Effector CD8-positive, alpha-beta T cell (primary cell): ENCODE measurements around the gene PDLIM4.
A peak's percentile ranks its signal among the peaks of the same experiment; 100 is the strongest.

Source experiments
- DNase-seq: peaks from one replicate; lab custom pipeline; 2025; lab: John Stamatoyannopoulos, UW

Gene PDLIM4

GRCh38 chr5:132227485-132228240 is 29.8 kb upstream of the PDLIM4 start, which contains the start of gene P4HA2:
P4HA2 (minus strand) TSS chr5:132227853; CDS start chr5:132218626, 9,227 bp downstream.
- no peak for DNase-seq

DNA sequence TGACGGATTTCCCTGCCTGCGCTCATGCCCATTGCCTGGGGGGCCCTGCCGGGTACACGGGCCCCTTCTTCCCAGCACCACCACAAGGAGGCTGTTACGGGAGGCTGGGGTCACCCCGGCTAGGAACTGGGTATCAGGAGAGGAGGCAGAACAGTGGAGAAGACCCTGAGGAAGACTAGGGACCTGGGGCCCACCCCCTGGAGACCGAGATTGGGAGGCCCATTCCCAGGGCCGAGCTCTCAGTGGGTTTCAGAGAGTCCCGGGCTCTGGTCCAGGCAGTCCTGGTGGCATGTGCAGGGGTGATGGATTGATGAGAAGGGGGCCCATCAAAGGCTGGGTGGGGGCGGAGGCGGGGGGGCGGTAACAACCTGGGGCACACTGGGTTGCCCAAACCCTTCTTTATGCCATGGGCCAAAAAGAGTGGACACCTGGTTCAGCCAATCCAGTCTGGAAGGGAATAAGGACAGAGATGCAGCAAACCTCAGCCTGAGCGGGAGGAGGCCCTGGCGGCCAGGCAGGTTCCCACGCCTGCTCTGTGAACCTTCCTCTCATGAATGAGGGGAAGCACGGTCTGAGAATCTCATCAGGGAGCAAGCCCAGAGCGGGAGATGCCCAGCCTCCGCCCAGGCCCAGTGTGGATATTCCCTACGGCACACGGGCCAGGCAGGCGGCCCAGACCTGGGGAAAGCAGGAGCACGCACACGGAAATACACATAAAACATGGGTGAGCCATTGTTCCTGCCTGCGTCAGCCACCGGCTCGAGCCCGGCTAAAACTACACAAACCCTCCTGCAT is 29.1 kb upstream of the PDLIM4 start:
- no peak for DNase-seq

GRCh38 chr5:132229236-132229635 is 28.3 kb upstream of the PDLIM4 start:
- DNase-seq, result no peak

- no peak for DNase-seq
Measured at GRCh38 chr5:132230871-132231270, 26.6 kb upstream of the PDLIM4 start.

GRCh38 chr5:132232465-132232864 is 25.0 kb upstream of the PDLIM4 start:
- no peak for DNase-seq

GRCh38 chr5:132233081-132233480 is 24.4 kb upstream of the PDLIM4 start:
- DNase-seq, result no peak

DNA sequence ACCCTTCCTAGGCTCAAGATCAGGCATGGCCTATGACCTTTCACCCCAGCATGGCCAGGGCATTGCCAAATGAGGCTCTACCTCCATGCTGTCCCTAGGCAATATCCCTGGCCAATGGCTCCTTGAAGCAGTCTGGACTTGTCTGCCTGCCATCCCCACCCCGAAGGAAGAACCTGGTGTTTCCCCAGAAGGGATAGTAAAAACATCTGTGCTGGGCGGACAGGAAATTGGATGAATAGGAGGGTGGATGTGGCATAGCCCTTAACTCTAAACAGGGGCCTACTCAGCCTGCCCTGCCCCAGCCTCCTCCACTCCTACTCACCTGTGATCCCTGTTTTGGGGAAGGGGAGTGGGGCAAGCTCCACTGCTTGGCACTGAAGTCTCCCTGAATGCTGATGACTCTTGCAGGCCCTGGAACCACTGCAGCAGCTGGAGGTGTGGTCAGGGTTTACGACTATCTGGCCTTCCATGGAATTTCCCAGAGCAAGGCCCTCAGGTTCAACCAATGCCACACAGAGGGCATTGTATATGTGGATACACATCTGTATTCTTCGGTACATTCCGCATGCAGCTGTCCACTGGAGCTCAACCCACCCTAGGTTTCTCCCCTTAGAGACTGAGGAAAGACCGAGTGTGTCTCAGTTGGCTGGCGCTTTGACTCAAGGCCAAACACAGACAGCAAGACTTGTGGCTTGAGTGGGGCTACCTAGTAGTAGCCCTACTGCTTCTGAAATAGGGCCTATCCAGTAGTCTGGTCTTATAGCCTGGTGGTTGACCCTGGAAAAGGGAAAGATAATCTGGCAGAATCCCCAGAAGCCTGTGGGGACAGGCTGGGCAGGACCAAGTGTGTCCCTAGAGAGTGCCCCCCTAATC is 23.4 kb upstream of the PDLIM4 start:
- DNase-seq, result no peak

- no peak for DNase-seq
Measured at GRCh38 chr5:132234684-132235062, 22.8 kb upstream of the PDLIM4 start.

DNA sequence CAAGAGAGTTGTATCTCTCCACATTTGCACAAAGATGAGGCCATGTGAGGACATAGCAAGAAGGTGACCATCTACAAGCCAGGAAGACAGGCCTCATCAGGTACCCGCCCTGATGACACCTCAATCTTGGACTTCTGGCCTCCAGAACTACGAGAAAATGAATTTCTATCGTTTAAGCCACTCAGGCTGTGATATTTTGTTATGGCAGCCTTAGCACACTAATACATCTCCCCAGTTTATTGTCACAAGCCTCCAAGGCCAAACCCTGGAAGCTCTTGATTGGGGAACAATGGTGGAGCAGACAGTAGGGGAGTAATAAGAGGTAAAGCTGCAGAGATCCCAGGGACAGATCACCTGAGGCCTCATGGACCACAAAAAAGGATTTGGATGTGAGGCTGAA is 22.2 kb upstream of the PDLIM4 start:
- DNase-seq, result no peak

GRCh38 chr5:132237141-132237540 is 20.4 kb upstream of the PDLIM4 start:
- no peak for DNase-seq

- DNase-seq, result no peak
Measured at GRCh38 chr5:132237670-132238069, 19.8 kb upstream of the PDLIM4 start.

GRCh38 chr5:132238169-132238744 is 19.2 kb upstream of the PDLIM4 start:
- DNase-seq, result peak; percentile 36

GRCh38 chr5:132238901-132239500 is 18.5 kb upstream of the PDLIM4 start:
- no peak for DNase-seq

DNA sequence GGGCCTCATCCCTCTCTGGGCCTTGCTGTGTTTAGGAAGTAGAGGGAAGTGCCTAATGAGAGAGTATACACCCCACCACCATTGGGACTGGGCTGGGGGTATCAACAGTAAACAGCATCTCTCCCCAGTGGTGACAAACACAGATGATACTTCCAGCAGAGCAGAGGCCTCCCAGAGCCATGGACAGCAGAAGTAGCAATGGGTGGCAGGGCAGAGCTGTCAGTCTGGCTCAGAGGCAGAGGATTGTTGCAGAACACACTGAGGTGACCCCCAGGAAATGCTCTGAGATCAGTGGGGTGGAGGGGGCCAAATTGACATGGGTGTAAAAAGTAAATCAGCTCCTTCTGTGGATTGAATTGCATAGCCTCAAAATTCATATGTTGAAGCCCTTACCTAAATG is 17.7 kb upstream of the PDLIM4 start:
- no peak for DNase-seq

- DNase-seq, result no peak
Measured at GRCh38 chr5:132243366-132243977, 14.0 kb upstream of the PDLIM4 start.

- no peak for DNase-seq
Measured at GRCh38 chr5:132245593-132245992, 11.9 kb upstream of the PDLIM4 start.

DNA sequence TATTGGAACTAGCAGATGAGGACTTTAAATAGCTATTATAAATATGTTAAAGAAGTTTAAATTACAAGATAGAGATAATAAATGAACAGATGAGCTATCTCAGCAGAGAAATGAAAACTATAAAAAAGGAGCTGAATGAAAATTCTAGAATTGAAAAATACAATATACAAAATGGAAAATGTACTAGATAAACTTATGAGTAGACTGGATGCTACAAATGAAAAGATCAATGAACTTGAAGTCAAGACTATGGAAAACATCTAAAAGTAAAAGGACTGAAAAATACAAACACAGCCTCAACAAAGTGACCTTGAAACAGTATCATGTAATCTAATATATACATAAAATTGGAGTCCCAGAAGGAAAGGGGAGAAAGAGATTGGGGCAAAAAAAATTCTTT is 10.7 kb upstream of the PDLIM4 start:
- no peak for DNase-seq

DNA sequence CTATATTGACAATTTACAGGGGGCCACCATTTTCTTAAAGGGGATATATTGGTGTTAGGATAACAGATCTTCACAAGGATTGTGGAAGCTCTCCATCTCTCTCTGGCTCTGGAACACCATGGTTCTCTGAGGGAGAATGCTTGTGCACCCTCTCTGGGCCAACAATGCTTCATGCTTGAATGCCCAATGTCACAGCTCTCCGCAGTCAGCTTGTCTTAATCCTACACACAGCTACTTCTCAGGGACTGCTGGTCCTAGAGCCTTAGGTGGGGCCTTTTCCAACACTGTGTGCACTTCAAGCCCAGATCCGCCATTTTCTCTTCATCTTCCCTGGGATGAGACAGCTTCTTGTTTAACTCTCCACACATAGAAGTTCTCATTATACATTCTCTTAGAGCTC is 6.9 kb upstream of the PDLIM4 start:
- DNase-seq, result no peak

DNA sequence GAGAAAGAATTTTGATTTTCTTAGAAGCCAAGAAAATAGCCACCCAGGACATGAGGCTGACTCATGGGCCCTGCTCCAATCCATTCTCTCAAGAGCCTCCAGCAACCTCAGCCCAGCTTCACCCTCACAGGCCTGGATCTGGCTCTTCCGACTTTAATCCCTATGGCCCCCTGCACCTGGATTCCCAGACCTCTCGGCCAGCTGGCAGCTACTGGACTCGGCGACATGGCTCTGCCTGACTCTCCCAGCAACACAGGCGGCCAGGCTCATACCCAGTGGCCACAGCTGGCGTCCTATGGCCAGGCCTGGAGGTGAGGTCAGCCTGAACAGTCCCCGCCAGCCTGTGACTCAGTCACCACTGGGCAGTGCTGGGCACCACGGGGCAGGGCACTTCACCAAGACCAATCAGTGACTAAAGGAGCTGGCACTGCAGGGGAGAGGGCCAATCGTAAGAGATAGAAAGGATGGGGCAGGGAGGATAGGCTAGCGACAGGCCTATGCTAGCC is 6.2 kb upstream of the PDLIM4 start:
- DNase-seq, result no peak

DNA sequence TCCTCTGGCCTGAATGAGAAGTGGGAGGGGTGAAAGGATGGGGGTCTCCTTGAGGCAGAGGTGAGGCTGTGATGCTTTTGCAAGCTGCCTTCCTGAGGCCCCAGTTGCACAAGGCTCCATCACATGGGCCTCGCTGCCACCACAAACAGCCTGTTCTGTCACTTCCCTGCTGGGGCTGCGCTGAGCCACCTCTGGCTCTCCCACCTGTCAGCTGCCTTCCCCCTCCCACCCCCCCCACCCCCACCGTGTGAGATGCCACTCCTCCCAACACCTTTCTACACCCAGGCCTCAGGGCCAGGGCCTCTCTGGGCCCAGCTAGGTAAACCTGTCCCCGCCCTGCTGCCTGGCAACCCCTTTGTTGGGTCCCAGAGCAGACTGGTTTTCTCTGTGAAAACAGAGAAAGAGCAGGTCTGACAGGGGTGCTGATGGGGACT is 4.5 kb upstream of the PDLIM4 start:
- no peak for DNase-seq
